H1 (cell line): ENCODE data around the gene PTPRD. TPM values are rescaled to one million over a fixed set of nuclear protein-coding genes. Genes with fewer than 3 reads are reported as not detected.

Experiments
- ATF2 ChIP-seq: IDR thresholded peaks from 2 replicates; pipeline ENCODE4 v1.6.1; 2012; ENCODE audit warnings: low read length, inconsistent platforms
- CHD2 ChIP-seq: IDR thresholded peaks from 2 replicates; pipeline ENCODE4 v1.6.1; 2012; ENCODE audit warnings: low read length, improper control_type of control experiment
- CHD7 ChIP-seq: fragments of 300-600 bp; sonication (generic); IDR thresholded peaks from 2 replicates; pipeline ENCODE4 v1.7.1; 2012; ENCODE audit warnings: low read length, moderate library complexity, mild to moderate bottlenecking, inconsistent platforms; ENCODE audit not compliant: insufficient replicate concordance
- EP300 ChIP-seq, 2 experiments: IDR thresholded peaks; 1 replicate in 1 of 2; 2 replicates in 1 of 2; pipeline ENCODE4 v1.6.1; 2011 to 2012; ENCODE audit warnings: low read depth in 2 of 2, low read length in 2 of 2, mild to moderate bottlenecking in 2 of 2, borderline replicate concordance in 1 of 2, inconsistent platforms in 1 of 2, moderate library complexity in 1 of 2
- NANOG ChIP-seq: IDR thresholded peaks from 2 replicates; pipeline ENCODE4 v1.6.1; 2011; ENCODE audit warnings: low read length, low read depth, mild to moderate bottlenecking, inconsistent platforms; ENCODE audit not compliant: insufficient read depth, poor library complexity, severe bottlenecking
- POLR2AphosphoS5 ChIP-seq: IDR thresholded peaks from 2 replicates; pipeline ENCODE4 v1.6.1; 2011; ENCODE audit warnings: low read depth, low read length
- polyA plus RNA-seq, 7 experiments: library from polyadenylated mRNA; depleted of rRNA in 3 of 7; stranded (reverse) in 5 of 7; unstranded in 2 of 7; fragments of >200 nt in 5 of 7; fragments of 200-250 nt in 2 of 7; gene quantifications; 1 replicate in 5 of 7; 2 replicates in 1 of 7; 4 replicates in 1 of 7; pipeline versions ENCODE4 v1.2.1 to v1.2.3, GENCODE V29; 2011 to 2013; ENCODE audit warnings: missing spikeins in 2 of 7, mixed read lengths in 2 of 7
- total RNA-seq: library from RNA; stranded (reverse); fragmentation: NEBNext Ultra II Directional; extraction: Animal tissue kit (Norgen Biotek cat#: 25700); gene quantifications from 2 replicates; pipeline ENCODE4 v1.2.1, GENCODE V29; 2021

Gene PTPRD
- total and polyA plus RNA-seq, 2 of the 8 experiments (the other 6 are each of a cell fraction or from before 2014, with no cell fraction given) = 17.2 to 77.0 TPM

- no peak for TF ChIP-seq CHD2
- no peak for TF ChIP-seq ATF2
- TF ChIP-seq EP300 (IDR thresholded peaks at IDR 0.05; ENCODE audit: borderline replicate concordance in 1 of 2, low read depth in 2 of 2, low read length in 2 of 2) = no peak
- no peak for TF ChIP-seq POLR2AphosphoS5
- no peak for TF ChIP-seq CHD7
- no peak for TF ChIP-seq NANOG
Measured at GRCh38 chr9:8864545-8864896, 1748.3 kb downstream of the PTPRD start (continued).
